Vagina (tissue), 2 donors: Measurements from ENCODE around the gene NAGA. TPM values are rescaled to one million over a fixed set of nuclear protein-coding genes. Genes with fewer than 3 reads are reported as not detected.

ENCODE experiments used
- DNase-seq, 2 donors: peaks; one replicate each; pipeline ENCODE4 v3.0.0-alpha.2; 2017; ENCODE audit errors: extremely low spot score in 2 of 2
- H3K27ac ChIP-seq: fragments of 200-600 bp; sonication (generic); one replicate; pipeline ENCODE4 v1.5.1; 2019
- H3K27me3 ChIP-seq: fragments of 200-600 bp; sonication (generic); one replicate; pipeline ENCODE4 v1.5.1; 2019
- H3K36me3 ChIP-seq, 2 donors: fragments of 200-600 bp; sonication (generic); one replicate each; pipeline ENCODE4 v1.5.1; 2017 to 2019
- H3K4me1 ChIP-seq: fragments of 200-600 bp; sonication (generic); one replicate; pipeline ENCODE4 v1.5.1; 2019
- H3K4me3 ChIP-seq, 2 donors: fragments of 200-600 bp; sonication (generic); 1 replicate in 1 of 2; 2 replicates in 1 of 2; pipeline ENCODE4 v1.5.1; 2016 to 2019
- H3K9me3 ChIP-seq: fragments of 200-600 bp; sonication (generic); one replicate; pipeline ENCODE4 v1.5.1; 2019
- CTCF ChIP-seq, 3 experiments: fragments of 450-650 bp in 2 of 3; fragments of 200-600 bp in 1 of 3; sonication (generic) in 1 of 3; IDR thresholded peaks; one replicate each; pipeline ENCODE4 v1.5.1; 2017 to 2019; ENCODE audit warnings: antibody characterized with exemption in 3 of 3, mild to moderate bottlenecking in 2 of 3, moderate library complexity in 2 of 3
- POLR2A ChIP-seq, 2 donors: fragments of 450-650 bp; IDR thresholded peaks; one replicate each; pipeline ENCODE4 v1.6.1; 2017; ENCODE audit warnings: antibody characterized with exemption in 2 of 2, mild to moderate bottlenecking in 2 of 2, moderate library complexity in 2 of 2
- POLR2AphosphoS5 ChIP-seq, 2 donors: sonication (generic); formaldehyde crosslinking; IDR thresholded peaks; one replicate each; pipeline ENCODE4 v1.9.0; 2017; ENCODE audit warnings: antibody characterized with exemption in 2 of 2, mild to moderate bottlenecking in 2 of 2, low read depth in 1 of 2; ENCODE audit not compliant: insufficient read depth in 1 of 2
- intact Hi-C: fragments of 100-400 bp; cut with DNase I; formaldehyde crosslinking; loops from one replicate; pipeline ENCODE4 v1.15.1; 2023
- total RNA-seq: library from RNA; depleted of rRNA; stranded (reverse); fragments of >200 nt; gene quantifications from one replicate; pipeline ENCODE4 v1.2.3, GENCODE V29; 2016

Gene NAGA
- total RNA-seq, 1 donor from 2014 or later, result 28.2 TPM

- H3K9me3 ChIP-seq, result no peaks in the 10 kb centered on the region
- H3K4me3 ChIP-seq, result no peak overlapping the region
- intact Hi-C loops, result no loop called here
- peaks cover 0 to 54% of the 10 kb centered on the region in 2 donors for H3K36me3 ChIP-seq
- H3K27me3 ChIP-seq, result no peaks in the 10 kb centered on the region
- no peak for TF ChIP-seq POLR2AphosphoS5 (IDR thresholded peaks at IDR 0.05; ENCODE audit: insufficient read depth in 1 of 2, low read depth in 1 of 2)
- no peak for TF ChIP-seq CTCF (IDR thresholded peaks at IDR 0.05)
- no peak for TF ChIP-seq POLR2A (IDR thresholded peaks at IDR 0.05)
- peak in 1 of 2 donors; percentile 72 for DNase-seq
- H3K27ac ChIP-seq, result no peak overlapping the region
- H3K4me1 ChIP-seq, result peaks cover 8% of the 10 kb centered on the region
Measured at GRCh38 chr22:42065438-42066125, 5.0 kb downstream of the NAGA start.

- intact Hi-C loops, result no loop called here
- Histone ChIP-seq H3K27me3 (no peaks in the 10 kb centered on the region), H3K4me1 (peaks cover 2% of the 10 kb centered on the region), H3K36me3 (peaks cover 0 to 64% of the 10 kb centered on the region in 2 donors), H3K9me3 (no peaks in the 10 kb centered on the region), H3K27ac (no peak overlapping the region), H3K4me3 (no peak overlapping the region)
- no peak for TF ChIP-seq POLR2AphosphoS5 (IDR thresholded peaks at IDR 0.05; ENCODE audit: insufficient read depth in 1 of 2, low read depth in 1 of 2)
- TF ChIP-seq POLR2A (IDR thresholded peaks at IDR 0.05), result no peak
- no peak for TF ChIP-seq CTCF (IDR thresholded peaks at IDR 0.05)
- DNase-seq, result peak in 1 of 2 donors; percentile 19
Measured at GRCh38 chr22:42064629-42065028, 6.0 kb downstream of the NAGA start.

- intact Hi-C loops, result no loop called here
- Histone ChIP-seq H3K27ac (no peak overlapping the region), H3K4me3 (no peak overlapping the region), H3K9me3 (no peaks in the 10 kb centered on the region), H3K36me3 (peaks cover 0 to 70% of the 10 kb centered on the region in 2 donors), H3K4me1 (no peaks in the 10 kb centered on the region), H3K27me3 (no peaks in the 10 kb centered on the region)
- TF ChIP-seq POLR2A (IDR thresholded peaks at IDR 0.05), result no peak
- no peak for TF ChIP-seq CTCF (IDR thresholded peaks at IDR 0.05)
- no peak for TF ChIP-seq POLR2AphosphoS5 (IDR thresholded peaks at IDR 0.05; ENCODE audit: insufficient read depth in 1 of 2, low read depth in 1 of 2)
- no peak for DNase-seq
Measured at GRCh38 chr22:42062506-42063170, 8.0 kb downstream of the NAGA start.

- Histone ChIP-seq H3K4me3 (no peak overlapping the region), H3K9me3 (no peaks in the 10 kb centered on the region), H3K27ac (no peak overlapping the region), H3K27me3 (no peaks in the 10 kb centered on the region), H3K36me3 (peaks cover 0 to 57% of the 10 kb centered on the region in 2 donors), H3K4me1 (no peaks in the 10 kb centered on the region)
- intact Hi-C loops, result no loop called here
- DNase-seq, result no peak
- TF ChIP-seq POLR2A (IDR thresholded peaks at IDR 0.05), result no peak
- no peak for TF ChIP-seq POLR2AphosphoS5 (IDR thresholded peaks at IDR 0.05; ENCODE audit: insufficient read depth in 1 of 2, low read depth in 1 of 2)
- no peak for TF ChIP-seq CTCF (IDR thresholded peaks at IDR 0.05)
Measured at GRCh38 chr22:42061041-42061440, 9.6 kb downstream of the NAGA start.

- no peak overlapping the region for H3K4me3 ChIP-seq
- peaks cover 0 to 57% of the 10 kb centered on the region in 2 donors for H3K36me3 ChIP-seq
- TF ChIP-seq CTCF (IDR thresholded peaks at IDR 0.05) (no peak), POLR2AphosphoS5 (IDR thresholded peaks at IDR 0.05; ENCODE audit: insufficient read depth in 1 of 2, low read depth in 1 of 2) (no peak), POLR2A (IDR thresholded peaks at IDR 0.05) (no peak)
Measured at GRCh38 chr22:42060489-42060888, 10.1 kb downstream of the NAGA start.

More at GRCh38 chr22:42060489-42060888, 10.1 kb downstream of the NAGA start:
- Histone ChIP-seq H3K27me3 (no peaks in the 10 kb centered on the region), H3K9me3 (no peaks in the 10 kb centered on the region), H3K27ac (no peak overlapping the region), H3K4me1 (no peaks in the 10 kb centered on the region)
- DNase-seq, result no peak
- intact Hi-C loops, result no loop called here
